Vagina (tissue), 2 donors: ENCODE results near the gene PINK1. TPM values are rescaled to one million over a fixed set of nuclear protein-coding genes. Genes with fewer than 3 reads are reported as not detected.
"Not testable (repeated sequence)": the region's sequence is repeated elsewhere in the genome, so short reads cannot be mapped to it uniquely, and the experiment has no call there.

Source experiments
- DNase-seq, 2 donors: peaks; one replicate each; pipeline ENCODE4 v3.0.0-alpha.2; 2017; ENCODE audit errors: extremely low spot score in 2 of 2
- H3K27ac ChIP-seq: fragments of 200-600 bp; sonication (generic); one replicate; pipeline ENCODE4 v1.5.1; 2019
- H3K27me3 ChIP-seq: fragments of 200-600 bp; sonication (generic); one replicate; pipeline ENCODE4 v1.5.1; 2019
- H3K36me3 ChIP-seq, 2 donors: fragments of 200-600 bp; sonication (generic); one replicate each; pipeline ENCODE4 v1.5.1; 2017 to 2019
- H3K4me1 ChIP-seq: fragments of 200-600 bp; sonication (generic); one replicate; pipeline ENCODE4 v1.5.1; 2019
- H3K4me3 ChIP-seq, 2 donors: fragments of 200-600 bp; sonication (generic); 1 replicate in 1 of 2; 2 replicates in 1 of 2; pipeline ENCODE4 v1.5.1; 2016 to 2019
- H3K9me3 ChIP-seq: fragments of 200-600 bp; sonication (generic); one replicate; pipeline ENCODE4 v1.5.1; 2019
- CTCF ChIP-seq, 3 experiments: fragments of 450-650 bp in 2 of 3; fragments of 200-600 bp in 1 of 3; sonication (generic) in 1 of 3; IDR thresholded peaks; one replicate each; pipeline ENCODE4 v1.5.1; 2017 to 2019; ENCODE audit warnings: antibody characterized with exemption in 3 of 3, mild to moderate bottlenecking in 2 of 3, moderate library complexity in 2 of 3
- POLR2A ChIP-seq, 2 donors: fragments of 450-650 bp; IDR thresholded peaks; one replicate each; pipeline ENCODE4 v1.6.1; 2017; ENCODE audit warnings: antibody characterized with exemption in 2 of 2, mild to moderate bottlenecking in 2 of 2, moderate library complexity in 2 of 2
- POLR2AphosphoS5 ChIP-seq, 2 donors: sonication (generic); formaldehyde crosslinking; IDR thresholded peaks; one replicate each; pipeline ENCODE4 v1.9.0; 2017; ENCODE audit warnings: antibody characterized with exemption in 2 of 2, mild to moderate bottlenecking in 2 of 2, low read depth in 1 of 2; ENCODE audit not compliant: insufficient read depth in 1 of 2
- intact Hi-C: fragments of 100-400 bp; cut with DNase I; formaldehyde crosslinking; loops from one replicate; pipeline ENCODE4 v1.15.1; 2023
- total RNA-seq: library from RNA; depleted of rRNA; stranded (reverse); fragments of >200 nt; gene quantifications from one replicate; pipeline ENCODE4 v1.2.3, GENCODE V29; 2016

PINK1 gene
- total RNA-seq, 1 donor from 2014 or later = 113 TPM

DNA sequence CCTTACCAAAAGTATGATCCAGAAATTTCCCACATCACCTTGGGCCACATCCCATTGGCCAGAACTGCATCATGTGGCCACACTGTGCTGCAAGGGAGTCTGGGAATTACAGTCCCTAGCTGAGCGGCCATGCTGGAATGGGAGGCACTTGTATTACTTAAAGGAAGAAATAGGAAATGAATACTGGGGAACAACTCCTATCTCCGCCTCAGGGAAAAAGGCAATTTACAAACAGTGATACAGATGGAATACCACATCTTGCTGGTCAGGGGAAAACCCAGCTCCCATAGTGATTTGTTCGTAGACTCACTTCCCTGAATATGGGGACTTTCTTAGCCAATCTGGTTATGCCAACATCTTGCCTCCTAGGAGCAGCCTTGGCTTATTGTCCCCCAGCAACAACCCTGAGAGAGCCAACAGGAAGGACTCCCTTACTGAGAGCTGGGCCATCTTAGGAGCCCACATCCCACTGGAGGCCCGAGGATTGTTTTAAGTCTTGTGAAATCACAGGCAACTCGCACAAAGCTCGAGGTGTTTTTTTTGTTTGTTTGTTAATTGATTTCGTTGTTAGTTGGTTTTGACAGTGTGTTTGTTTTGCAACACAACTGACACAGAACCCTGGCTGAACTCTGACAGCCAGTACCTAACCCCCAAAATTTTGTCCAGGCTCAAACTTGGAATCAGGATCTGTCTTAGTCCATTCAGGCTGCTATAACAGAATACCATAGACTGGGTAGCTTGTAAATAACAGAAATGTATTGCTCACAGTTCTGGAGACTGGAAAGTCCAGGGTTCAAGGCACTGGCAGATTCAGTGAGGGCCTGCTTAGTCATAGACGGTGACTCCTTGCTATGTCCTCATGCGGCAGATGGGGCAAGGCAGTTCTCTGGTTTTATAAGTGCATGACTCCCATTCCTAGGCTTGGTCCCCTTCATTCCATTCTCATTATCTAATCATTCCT lies 29.5 kb upstream of the PINK1 start:
- Histone ChIP-seq H3K27ac (no peak overlapping the region), H3K36me3 (no peaks in the 10 kb centered on the region), H3K27me3 (no peaks in the 10 kb centered on the region), H3K4me1 (no peaks in the 10 kb centered on the region), H3K4me3 (no peak overlapping the region), H3K9me3 (no peaks in the 10 kb centered on the region)
- no peak for TF ChIP-seq POLR2A (IDR thresholded peaks at IDR 0.05)
- no peak for TF ChIP-seq CTCF (IDR thresholded peaks at IDR 0.05)
- TF ChIP-seq POLR2AphosphoS5 (IDR thresholded peaks at IDR 0.05; ENCODE audit: insufficient read depth in 1 of 2, low read depth in 1 of 2) = no peak
- intact Hi-C loops = no loop called here
- DNase-seq = no peak

GRCh38 chr1:20604678-20605077 lies 28.6 kb upstream of the PINK1 start:
- no peak for TF ChIP-seq POLR2A (IDR thresholded peaks at IDR 0.05)
- H3K27me3 ChIP-seq = no peaks in the 10 kb centered on the region
- H3K4me3 ChIP-seq = no peak overlapping the region
- intact Hi-C loops = no loop called here
- H3K36me3 ChIP-seq = no peaks in the 10 kb centered on the region
- no peak for DNase-seq
- no peaks in the 10 kb centered on the region for H3K4me1 ChIP-seq
- no peaks in the 10 kb centered on the region for H3K9me3 ChIP-seq
- no peak overlapping the region for H3K27ac ChIP-seq

GRCh38 chr1:20606801-20607570 lies 26.3 kb upstream of the PINK1 start:
- intact Hi-C loops = not testable (repeated sequence)

GRCh38 chr1:20609541-20609940 lies 23.7 kb upstream of the PINK1 start:
- Histone ChIP-seq H3K9me3 (no peaks in the 10 kb centered on the region), H3K27ac (no peak overlapping the region), H3K4me3 (no peak overlapping the region), H3K36me3 (no peaks in the 10 kb centered on the region), H3K4me1 (peaks cover 17% of the 10 kb centered on the region), H3K27me3 (no peaks in the 10 kb centered on the region)
- no peak for TF ChIP-seq POLR2A (IDR thresholded peaks at IDR 0.05)
- TF ChIP-seq POLR2AphosphoS5 (IDR thresholded peaks at IDR 0.05; ENCODE audit: insufficient read depth in 1 of 2, low read depth in 1 of 2) = no peak
- no peak for TF ChIP-seq CTCF (IDR thresholded peaks at IDR 0.05)
- DNase-seq = no peak
- intact Hi-C loops = no loop called here

More at GRCh38 chr1:20606801-20607570, 26.3 kb upstream of the PINK1 start:
- H3K27ac ChIP-seq, H3K9me3 ChIP-seq, H3K4me3 ChIP-seq, DNase-seq, H3K27me3 ChIP-seq, H3K4me1 ChIP-seq, H3K36me3 ChIP-seq: not testable (repeated sequence)

GRCh38 chr1:20610970-20611369 lies 22.3 kb upstream of the PINK1 start:
- no peaks in the 10 kb centered on the region for H3K9me3 ChIP-seq
- peaks cover 17% of the 10 kb centered on the region for H3K4me1 ChIP-seq
- no peak for DNase-seq
- no peaks in the 10 kb centered on the region for H3K36me3 ChIP-seq
- H3K4me3 ChIP-seq = no peak overlapping the region
- intact Hi-C loops = no loop called here
- no peak overlapping the region for H3K27ac ChIP-seq
- TF ChIP-seq CTCF (IDR thresholded peaks at IDR 0.05) (no peak), POLR2AphosphoS5 (IDR thresholded peaks at IDR 0.05; ENCODE audit: insufficient read depth in 1 of 2, low read depth in 1 of 2) (no peak), POLR2A (IDR thresholded peaks at IDR 0.05) (no peak)
- no peaks in the 10 kb centered on the region for H3K27me3 ChIP-seq
